ENCODE data around the gene CRYGN.

CRYGN gene, protein sequence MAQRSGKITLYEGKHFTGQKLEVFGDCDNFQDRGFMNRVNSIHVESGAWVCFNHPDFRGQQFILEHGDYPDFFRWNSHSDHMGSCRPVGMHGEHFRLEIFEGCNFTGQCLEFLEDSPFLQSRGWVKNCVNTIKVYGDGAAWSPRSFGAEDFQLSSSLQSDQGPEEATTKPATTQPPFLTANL

DNA sequence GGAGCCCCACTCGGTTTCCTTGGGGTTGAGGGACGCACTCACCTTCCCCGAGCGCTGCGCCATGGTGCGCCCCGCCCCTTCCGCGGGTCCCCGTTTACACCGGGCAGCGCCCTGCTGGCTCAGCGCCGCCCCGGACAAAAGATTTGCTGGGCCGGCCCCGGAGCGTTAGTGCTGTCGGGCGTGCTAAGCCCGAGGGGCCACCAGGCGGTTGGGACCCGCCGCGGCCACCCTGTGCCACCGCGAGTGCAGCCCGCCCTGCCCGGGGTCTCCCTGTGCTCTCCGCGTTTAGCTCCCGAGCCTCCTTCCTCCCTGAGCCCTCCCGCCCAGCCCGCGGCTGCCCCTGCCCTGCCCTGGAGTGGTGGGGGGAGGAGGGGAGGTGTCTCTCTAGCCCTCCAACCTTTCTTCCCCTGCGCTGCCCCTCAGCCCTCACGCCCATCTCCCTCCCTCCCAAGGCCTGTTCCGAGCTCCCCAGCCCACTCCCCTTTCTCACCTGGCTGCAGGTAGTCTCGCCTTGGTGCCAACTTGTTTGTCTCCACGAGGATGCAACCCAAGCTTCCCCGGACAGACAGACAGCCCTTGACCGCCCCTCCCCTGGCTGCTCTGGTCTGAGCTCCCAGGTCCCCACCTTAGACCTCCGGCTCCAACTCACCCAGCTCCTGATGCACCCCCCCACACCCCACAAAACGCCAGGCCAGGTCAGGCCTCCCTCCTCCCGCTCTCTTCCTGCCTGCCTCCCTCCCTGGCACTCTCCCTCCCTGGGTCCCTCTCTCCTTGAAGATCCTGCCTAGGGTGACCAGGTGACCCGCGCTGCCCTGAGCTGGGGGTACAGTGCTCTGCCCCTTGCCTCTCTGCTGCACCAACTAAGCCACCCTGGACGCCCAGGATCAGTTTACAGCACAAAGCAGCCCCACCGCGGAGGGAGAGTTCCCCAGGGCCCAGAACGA is at the start of gene CRYGN:
CRYGN (minus strand) TSS at position 287 of the 944 bp plus-strand sequence; CDS start at position 63, 224 bp downstream.
- DNase-seq (ENCODE audit: low spot score) = no peak

DNA sequence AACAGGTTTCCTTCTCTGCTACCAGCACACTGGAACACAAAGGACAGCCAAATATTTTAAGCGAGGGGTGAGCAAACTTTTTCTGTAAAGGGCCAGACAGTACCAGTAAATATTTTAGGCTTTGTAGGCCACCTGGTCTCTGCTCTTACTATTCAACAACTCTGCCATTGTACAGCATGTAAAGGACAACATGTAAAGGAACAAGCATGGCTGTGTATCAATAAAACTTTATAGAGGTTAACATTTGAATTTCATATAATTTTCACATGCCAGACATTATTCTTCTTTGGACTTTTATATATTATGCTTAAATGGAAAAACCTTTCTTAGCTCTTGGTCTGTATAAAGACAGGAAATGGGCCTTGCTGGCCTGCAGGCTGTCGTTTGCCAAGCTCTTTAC is 49.6 kb upstream of the CRYGN start:
- DNase-seq (ENCODE audit: low spot score) = no peak

DNA sequence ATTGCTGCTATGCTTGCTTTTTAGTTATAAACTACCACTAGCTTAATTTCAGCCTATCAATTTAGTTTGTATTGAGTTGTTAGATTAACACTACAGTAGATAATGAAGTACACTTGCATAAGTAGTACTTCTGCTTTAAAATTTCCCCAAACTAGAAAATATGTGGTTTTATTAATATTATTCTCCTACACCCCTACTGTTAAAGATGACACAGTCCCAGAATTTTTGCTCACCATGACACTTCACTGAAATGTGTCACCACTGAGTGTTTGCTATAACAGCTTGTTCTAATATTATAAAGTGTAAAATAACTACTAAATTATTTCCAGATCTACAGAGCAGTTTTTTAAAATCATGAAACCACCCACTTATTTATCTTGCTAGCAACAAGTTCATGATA is 48.2 kb upstream of the CRYGN start:
- no peak for DNase-seq (ENCODE audit: low spot score)

DNA sequence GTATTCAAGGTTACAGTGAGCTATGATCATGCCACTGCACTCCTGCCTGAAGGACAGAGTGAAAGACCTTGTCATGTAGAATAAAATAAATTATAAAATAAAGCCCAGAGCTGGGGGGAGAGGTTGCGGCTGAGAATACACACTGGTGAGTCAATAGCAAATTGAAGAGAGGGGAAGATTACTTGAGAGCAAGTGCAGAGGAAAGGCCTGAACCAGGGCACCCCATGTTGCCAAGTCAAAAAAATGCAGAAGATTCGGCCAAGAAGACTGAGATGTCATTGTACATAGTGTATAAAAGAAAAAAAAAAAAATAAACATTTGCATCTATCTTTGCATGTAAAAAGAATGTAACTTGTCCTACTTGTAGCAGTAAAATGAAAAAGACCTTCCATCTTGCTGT is 47.3 kb upstream of the CRYGN start:
- no peak for DNase-seq (ENCODE audit: low spot score)

DNA sequence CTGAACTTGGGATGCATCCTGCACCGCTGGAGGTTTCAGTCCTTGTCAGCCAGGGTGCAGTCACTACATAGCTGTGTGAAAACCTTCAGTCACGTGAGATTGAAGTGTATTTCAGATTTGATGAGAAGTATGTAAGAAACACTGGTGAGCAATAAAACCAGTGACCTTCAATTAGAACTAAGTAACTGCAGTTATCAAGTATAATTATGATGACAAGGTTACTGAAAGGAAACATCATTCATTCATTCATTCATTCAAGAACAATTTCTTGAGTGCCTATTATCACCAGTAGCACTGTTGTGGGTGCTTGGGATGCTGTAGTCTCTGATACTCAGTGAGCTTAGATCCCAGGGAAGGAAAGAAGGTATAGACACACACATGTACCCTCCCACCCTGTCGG is 46.1 kb upstream of the CRYGN start:
- no peak for DNase-seq (ENCODE audit: low spot score)

DNA sequence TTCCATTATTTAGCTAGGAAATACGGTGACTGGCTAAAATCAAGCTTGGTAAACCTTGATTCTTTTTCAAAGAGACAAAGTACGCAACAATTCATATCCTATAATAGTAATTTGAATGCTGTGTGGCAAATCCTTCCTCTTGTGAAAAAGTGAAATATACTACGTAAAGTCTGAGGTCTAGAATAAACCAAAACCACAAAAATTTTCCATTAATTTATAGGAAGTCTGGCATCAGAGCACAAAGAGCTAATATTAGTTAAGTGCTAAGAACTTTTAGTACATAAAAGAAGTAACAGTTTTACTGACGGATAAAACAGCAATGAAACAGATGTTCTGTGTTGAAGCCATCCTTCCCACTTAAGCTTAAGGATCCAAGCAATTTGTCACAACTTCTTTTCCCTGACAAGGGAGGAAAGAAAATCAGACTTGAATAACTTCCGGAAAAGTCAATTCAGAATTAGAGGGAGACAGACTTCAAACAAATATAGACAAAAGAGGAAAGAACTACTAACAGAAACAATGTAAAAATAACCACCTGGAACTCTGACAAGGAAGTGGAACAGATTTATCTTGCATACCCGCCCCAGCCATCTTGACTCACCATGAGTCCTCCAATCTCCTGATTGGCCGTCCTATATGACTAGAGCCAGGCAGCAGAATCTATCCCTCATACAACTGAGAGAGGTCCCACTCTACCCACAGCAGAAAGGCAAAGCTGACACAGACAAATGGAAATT is 45.2 kb upstream of the CRYGN start:
- no peak for DNase-seq (ENCODE audit: low spot score)

DNA sequence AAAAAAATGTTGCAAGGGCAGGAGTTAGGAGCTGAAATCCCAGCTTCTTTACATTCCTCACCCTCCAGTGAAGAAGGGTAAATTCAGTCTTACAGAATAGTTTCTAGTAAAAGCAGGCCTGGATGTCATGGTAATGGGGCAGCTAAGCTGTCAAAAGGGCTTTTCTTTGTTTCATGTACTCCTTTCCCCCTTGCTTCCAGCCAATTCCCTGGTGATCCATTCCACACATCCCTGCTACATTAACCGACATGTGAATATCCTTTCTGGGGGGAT is 43.7 kb upstream of the CRYGN start:
- DNase-seq (ENCODE audit: low spot score) = no peak

DNA sequence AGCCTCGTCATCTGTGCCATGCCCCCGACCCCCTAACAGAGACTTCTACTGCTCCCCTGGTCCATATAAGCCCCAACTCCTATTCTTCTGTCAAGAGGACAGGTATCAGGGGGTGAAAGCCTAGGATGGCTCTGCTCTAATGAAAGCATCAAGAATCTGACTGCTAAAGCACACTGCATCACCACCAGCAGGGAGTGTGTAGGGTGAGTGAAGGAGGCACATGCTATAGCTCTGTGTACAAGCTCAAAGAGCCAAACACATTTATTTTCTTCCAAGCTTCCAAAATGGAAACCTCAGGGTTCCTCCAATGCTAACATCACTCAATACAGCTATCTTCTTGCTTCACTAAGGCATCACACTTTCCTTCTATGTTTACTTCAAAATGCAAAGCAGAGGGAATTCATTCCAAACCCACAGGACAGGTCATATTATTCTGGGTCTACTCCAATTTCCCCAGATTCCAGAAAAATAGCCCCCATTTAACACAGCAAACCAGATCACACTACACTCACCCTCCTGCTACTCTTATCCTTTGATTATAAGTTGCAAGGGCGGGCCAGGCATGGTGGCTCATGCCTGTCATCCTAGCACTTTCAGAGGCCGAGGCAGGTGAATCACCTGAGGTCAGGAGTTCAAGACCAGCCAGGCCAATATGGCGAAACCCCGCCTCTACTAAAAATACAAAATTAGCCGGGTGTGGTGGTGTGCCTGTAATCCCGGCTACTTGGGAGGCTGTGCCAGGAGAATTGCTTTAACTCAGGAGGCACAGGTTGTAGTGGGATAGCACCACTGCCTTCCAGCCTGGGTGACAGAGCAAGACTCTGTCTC is 43.2 kb upstream of the CRYGN start:
- DNase-seq (ENCODE audit: low spot score) = no peak

DNA sequence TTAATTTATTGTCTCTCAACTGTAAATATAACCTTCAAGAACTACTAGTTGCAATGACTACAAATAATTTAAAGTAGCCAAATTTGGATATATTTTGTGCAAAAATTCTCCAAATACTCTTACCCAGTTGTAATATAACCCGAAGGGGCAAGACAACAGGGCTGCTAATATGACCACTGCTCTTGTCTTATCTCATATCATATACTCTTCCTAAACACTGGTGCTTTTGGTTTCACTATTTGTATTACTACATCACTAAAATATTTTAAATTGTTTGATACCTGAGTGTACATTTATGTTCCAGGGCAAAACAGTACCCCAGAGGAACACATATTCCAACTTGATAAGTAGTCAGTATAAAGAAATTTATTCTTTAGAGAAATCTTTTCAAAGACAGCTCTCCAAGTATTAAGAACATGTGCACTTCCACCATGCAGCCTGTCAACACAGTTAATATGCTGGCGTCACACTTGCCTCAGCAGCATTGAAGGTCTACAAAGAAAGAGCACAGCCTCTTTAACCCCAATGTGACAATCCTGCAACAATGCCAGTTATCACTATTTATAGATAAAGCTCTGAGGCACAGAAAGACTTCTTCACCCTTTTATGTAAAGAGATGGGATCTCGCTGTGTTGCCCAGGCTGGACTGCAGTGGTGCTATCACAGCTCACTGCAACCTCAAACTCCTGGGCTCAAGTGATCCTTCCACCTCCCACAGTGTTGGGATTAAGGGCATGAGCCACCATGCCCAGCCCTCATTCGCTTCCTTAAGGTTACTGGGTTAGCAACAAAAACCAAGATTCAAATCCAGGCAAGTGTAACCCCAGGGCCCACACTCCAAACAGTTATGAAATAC is 41.9 kb upstream of the CRYGN start:
- DNase-seq (ENCODE audit: low spot score) = no peak

DNA sequence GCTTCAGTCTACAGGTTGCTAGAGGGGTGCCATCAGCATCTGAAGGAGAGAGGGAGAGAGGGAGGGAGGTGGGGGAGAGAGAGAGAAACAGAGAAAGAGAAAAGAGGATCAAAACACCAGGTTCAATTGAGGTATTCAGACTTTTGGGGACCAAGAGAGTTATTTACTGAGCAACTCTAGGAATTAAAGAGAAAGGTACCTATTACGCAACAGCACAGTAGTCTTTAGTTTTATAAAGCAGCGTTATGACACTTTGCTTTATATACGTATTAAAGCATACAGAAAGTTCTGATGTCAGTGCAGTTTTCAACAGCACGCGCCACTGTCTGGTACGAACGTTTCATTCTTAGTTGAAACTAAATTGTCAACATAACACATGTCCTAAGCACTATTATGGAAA is 37.9 kb upstream of the CRYGN start:
- no peak for DNase-seq (ENCODE audit: low spot score)

DNA sequence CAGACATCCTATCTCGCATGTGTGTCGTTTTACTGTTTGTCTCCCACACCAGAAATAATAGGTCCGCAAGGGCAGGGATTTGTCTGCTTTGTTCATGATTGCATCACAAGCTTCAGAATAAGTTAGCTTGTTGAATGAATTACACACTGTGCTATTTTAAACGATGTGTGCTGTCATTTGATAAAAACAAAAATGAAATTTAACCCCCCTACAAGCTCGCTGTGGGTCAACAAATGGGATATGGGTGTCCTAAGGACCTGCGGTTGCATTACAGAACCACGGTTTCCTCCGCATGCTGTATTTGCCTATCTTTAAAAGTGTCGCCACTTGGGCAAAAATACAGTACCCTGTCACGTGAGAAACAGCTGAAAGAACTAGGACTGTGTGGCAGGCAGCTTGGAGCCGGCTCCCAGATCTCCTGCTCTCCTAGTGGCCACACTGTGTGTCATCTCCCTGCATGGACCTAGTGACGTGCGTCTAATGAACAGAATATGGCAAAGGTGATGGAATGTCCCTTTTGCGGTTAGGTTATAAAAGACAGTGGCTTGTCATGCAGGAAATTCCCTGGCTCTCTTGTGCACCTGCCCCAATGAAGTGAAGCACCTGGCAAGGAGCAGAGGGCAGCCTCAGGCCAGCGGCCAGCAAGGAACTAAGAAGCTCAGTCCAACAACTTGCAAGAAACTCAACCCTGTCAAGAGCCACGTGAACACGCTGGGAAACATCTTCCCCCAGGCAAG is 32.9 kb upstream of the CRYGN start:
- peak; percentile 34 for DNase-seq (ENCODE audit: low spot score)

DNA sequence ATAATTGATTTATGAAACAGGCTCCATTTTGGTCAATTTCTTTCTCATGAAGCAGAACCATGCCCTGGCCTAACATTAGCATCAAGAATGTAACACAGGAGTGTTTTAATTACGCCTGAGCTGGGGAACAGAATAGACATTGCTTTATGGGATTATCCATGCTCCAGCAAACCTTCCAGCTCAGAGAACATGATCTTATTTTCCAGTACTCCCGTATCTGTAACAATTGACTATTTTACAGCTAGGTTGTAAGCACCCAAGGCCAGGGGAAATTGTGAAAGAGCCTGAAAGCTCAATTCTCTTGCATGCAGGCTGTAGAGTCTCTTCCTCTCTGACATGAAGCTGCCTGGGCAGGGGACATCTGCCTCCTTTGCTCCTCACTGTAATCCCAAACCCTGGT is 30.8 kb upstream of the CRYGN start:
- DNase-seq (ENCODE audit: low spot score) = no peak

DNA sequence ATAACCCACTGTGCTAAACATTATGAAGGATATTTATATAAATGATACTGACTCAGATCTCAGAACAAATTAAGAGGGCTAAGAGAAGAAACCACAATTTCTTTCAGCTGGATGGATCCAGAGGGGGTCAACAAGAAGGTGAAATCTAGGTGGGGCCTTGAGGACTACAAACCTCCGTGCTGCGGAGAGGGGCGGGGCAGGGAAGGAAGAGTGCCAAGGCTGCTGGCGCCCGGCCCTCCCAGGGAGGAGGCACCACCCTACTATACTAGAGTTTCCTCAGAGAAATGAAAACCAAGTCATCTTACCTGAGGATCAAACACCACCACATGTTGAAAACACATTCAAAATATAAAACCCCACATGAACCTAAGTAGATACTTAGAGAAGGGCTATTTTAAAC is 29.3 kb upstream of the CRYGN start:
- DNase-seq (ENCODE audit: low spot score) = no peak

DNA sequence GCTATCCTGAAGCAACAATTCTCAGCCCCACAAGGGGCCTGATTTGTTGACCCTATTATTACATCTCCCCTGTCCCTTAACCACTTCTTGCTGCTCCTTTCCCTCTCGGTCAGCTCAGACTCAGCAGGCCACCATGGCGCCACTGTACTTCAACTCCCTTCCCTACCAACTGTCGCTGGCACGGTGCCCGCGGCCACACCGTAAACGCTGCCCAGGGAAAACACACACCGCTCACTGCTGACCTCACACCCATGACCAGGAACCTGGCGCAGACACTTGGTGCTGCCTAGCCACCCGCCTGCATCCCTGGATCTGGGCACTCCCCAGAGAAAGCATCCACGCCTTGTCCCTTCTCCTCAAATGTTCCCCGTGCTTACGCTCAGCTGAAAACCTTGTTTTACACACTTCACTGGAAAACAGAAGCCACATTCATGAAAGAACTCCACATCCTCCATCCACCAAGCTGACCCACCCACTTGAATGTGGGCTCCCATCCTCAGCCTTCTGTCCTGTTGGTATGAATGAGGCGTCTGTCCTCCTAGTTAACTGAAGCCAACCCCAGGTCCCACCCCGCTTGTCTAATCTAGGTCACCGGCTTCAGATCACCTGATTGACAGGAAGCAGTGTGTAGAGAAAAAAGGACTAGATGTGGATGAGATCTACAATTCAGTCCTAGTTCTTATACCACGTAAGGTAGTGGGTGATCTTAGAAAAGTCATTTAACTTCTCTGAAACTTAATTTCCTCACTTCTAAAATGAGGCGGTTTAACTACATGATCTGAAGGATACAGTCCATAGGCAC is 28.5 kb upstream of the CRYGN start:
- DNase-seq (ENCODE audit: low spot score) = no peak

DNA sequence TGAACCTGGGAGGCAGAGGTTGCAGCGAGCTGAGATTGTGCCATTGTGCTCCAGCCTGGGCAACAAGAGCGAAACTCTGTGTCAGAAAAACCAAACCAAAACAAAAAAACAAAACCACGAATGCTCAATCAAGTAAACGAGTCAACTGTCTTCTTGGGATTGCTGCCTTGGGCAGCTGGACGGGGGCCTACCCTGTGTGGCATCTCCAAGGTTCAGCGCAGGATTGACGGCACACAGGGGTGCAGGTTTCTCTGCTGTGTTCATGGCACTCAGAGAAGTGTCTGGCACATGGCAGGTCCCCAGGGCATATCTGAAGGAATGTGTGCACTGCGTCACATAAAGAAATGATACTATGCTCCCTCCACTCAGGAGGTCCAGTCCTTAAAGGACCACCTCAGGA is 25.2 kb upstream of the CRYGN start:
- no peak for DNase-seq (ENCODE audit: low spot score)

DNA sequence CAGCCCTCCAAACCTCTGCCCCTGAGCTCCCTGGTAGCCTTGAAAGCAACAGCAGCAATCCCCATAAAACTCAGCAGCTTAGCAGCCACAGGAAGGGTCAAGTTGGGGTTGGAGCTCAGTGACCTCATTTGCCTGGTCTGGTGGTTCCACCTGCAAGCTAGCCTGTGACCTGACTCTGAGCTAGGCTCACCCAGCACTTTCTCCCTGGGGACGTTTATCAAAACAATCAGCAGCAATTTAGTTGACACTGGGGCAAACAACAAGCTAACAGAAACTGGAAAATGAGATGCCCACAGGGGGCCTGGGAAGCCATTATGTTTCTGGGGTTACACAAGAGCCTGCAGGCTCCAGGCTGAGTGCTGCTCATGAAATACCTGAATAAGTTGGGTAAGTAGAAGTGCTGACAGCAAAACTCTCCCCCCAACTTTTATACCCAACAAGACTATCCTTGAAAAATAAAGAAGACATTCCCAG is 22.4 kb upstream of the CRYGN start:
- DNase-seq (ENCODE audit: low spot score) = no peak

DNA sequence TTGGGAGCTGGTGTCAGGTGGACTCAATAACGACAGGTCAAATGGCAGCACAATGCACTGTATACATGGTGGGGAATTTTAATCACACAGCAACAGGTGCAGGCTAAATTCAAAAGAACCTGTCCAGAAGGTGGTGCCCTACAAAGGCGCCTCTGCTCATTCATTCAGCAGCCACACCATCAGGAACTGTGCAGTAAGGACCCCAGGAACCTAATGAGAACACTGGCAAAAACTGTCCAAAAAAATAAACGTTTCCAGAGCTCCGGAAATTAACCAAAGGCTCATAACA is 21.9 kb upstream of the CRYGN start:
- no peak for DNase-seq (ENCODE audit: low spot score)

DNA sequence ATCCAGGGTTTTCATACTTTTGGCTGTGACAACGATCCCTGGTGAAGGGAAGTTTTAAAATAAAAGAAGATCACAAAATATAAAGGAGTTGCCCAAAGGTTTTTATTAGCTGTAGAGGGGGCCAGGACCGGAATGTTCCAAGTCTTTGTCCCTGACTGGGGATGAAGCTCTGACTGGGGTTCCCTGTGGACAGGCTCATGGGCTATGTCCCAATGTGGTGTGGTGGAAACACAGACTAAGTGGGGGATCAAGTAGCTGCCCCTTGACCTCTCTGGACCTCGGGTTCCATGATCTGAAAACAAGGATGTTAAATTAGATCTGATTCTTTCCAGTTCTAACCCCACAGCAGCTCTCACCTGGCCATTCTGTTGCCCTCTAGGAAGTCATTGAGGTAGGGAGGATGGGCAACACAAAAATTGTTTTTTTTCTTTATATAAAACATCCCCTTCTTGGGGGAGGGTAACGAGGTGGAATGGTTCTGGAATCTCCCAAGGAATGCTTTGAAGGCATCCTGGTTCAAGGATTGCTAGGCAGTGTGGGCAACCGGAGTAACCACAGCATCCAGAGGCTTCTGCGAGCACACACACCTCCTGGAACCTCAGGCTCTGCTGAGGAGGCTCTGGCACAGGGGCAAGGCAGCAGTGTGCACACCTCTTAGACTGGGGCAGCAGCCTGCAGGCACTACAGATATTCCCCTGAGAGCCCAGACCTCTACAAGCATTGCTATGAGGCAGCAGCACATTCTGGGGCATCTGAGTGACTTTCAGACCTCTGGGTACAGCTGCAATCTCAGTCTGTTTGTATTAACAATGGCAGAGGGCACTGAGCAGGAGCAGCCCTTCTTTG is 21.4 kb upstream of the CRYGN start:
- DNase-seq (ENCODE audit: low spot score) = no peak

DNA sequence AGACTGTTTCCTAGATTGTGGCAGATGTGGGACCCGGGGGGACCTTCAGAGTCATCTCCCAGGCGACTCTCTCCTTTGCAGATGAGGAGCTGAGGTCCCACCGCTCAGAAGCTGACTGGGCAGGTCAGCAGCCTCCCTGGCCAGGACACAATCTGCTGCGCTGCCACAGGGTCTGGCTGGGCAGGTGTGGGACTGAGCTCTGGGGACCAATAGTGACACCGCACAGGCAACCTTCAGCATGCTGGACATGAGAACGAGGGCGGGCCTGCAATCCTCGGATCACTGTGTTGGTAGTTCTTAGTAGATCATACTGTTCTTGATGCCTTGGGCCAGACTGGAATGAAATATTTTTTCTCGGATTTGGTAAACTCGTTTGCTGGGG is 20.5 kb upstream of the CRYGN start:
- DNase-seq (ENCODE audit: low spot score) = no peak
